Activated naive CD8-positive, alpha-beta T cell (primary cell): ENCODE measurements around the gene KRT4.
A peak's percentile ranks its signal among the peaks of the same experiment; 100 is the strongest.
"Not testable (repeated sequence)": the region's sequence is repeated elsewhere in the genome, so short reads cannot be mapped to it uniquely, and the experiment has no call there.

Experiments
- H3K27ac Mint-ChIP-seq: one replicate; pipeline ENCODE4 v1.8.0; 2021; ENCODE audit warnings: mixed read lengths
- H3K27me3 Mint-ChIP-seq: one replicate; pipeline ENCODE4 v1.8.0; 2021; ENCODE audit warnings: mixed read lengths
- H3K36me3 Mint-ChIP-seq: one replicate; pipeline ENCODE4 v1.8.0; 2021; ENCODE audit warnings: mixed read lengths
- H3K4me1 Mint-ChIP-seq: one replicate; pipeline ENCODE4 v1.8.0; 2021; ENCODE audit warnings: low read depth, mixed read lengths
- H3K4me3 Mint-ChIP-seq: one replicate; pipeline ENCODE4 v1.8.0; 2021; ENCODE audit warnings: mild to moderate bottlenecking, mixed read lengths
- H3K9me3 Mint-ChIP-seq: one replicate; pipeline ENCODE4 v1.8.0; 2021; ENCODE audit warnings: low read depth, mixed read lengths

Gene KRT4

GRCh38 chr12:52771088-52771487, 42.8 kb downstream of the KRT4 start:
- no peaks in the 10 kb centered on the region for H3K27me3 Mint-ChIP-seq
- H3K27ac Mint-ChIP-seq, result no peak overlapping the region
- no peaks in the 10 kb centered on the region for H3K4me1 Mint-ChIP-seq
- no peak overlapping the region for H3K4me3 Mint-ChIP-seq
- no peaks in the 10 kb centered on the region for H3K36me3 Mint-ChIP-seq
- no peaks in the 10 kb centered on the region for H3K9me3 Mint-ChIP-seq

- Mint-ChIP-seq H3K27ac (no peak overlapping the region), H3K4me1 (no peaks in the 10 kb centered on the region), H3K9me3 (no peaks in the 10 kb centered on the region), H3K4me3 (no peak overlapping the region), H3K36me3 (no peaks in the 10 kb centered on the region), H3K27me3 (no peaks in the 10 kb centered on the region)
Observed at GRCh38 chr12:52769946-52770345, 44.0 kb downstream of the KRT4 start.

- no peak overlapping the region for H3K27ac Mint-ChIP-seq
- H3K27me3 Mint-ChIP-seq, result no peaks in the 10 kb centered on the region
- no peaks in the 10 kb centered on the region for H3K9me3 Mint-ChIP-seq
- H3K36me3 Mint-ChIP-seq, result no peaks in the 10 kb centered on the region
- H3K4me1 Mint-ChIP-seq, result no peaks in the 10 kb centered on the region
- no peak overlapping the region for H3K4me3 Mint-ChIP-seq
Observed at GRCh38 chr12:52769354-52769753, 44.6 kb downstream of the KRT4 start.

GRCh38 chr12:52768479-52769200, 45.3 kb downstream of the KRT4 start:
- no peaks in the 10 kb centered on the region for H3K9me3 Mint-ChIP-seq
- H3K27me3 Mint-ChIP-seq, result no peaks in the 10 kb centered on the region
- no peaks in the 10 kb centered on the region for H3K36me3 Mint-ChIP-seq
- H3K4me1 Mint-ChIP-seq, result no peaks in the 10 kb centered on the region
- no peak overlapping the region for H3K4me3 Mint-ChIP-seq
- no peak overlapping the region for H3K27ac Mint-ChIP-seq

- Mint-ChIP-seq H3K4me3 (no peak overlapping the region), H3K9me3 (no peaks in the 10 kb centered on the region), H3K27ac (no peak overlapping the region), H3K4me1 (no peaks in the 10 kb centered on the region), H3K27me3 (no peaks in the 10 kb centered on the region), H3K36me3 (no peaks in the 10 kb centered on the region)
Observed at GRCh38 chr12:52767427-52767826, 46.5 kb downstream of the KRT4 start.

GRCh38 chr12:52767020-52767379, 46.9 kb downstream of the KRT4 start:
- Mint-ChIP-seq H3K36me3 (no peaks in the 10 kb centered on the region), H3K27ac (no peak overlapping the region), H3K27me3 (no peaks in the 10 kb centered on the region), H3K9me3 (no peaks in the 10 kb centered on the region), H3K4me3 (no peak overlapping the region), H3K4me1 (no peaks in the 10 kb centered on the region)

- Mint-ChIP-seq H3K27ac (no peak overlapping the region), H3K9me3 (no peaks in the 10 kb centered on the region), H3K4me1 (no peaks in the 10 kb centered on the region), H3K36me3 (no peaks in the 10 kb centered on the region), H3K4me3 (no peak overlapping the region), H3K27me3 (no peaks in the 10 kb centered on the region)
Observed at GRCh38 chr12:52766351-52767019, 47.4 kb downstream of the KRT4 start.

- Mint-ChIP-seq H3K4me1 (no peaks in the 10 kb centered on the region), H3K36me3 (no peaks in the 10 kb centered on the region), H3K9me3 (peaks cover 3% of the 10 kb centered on the region), H3K27me3 (no peaks in the 10 kb centered on the region), H3K4me3 (no peak overlapping the region), H3K27ac (no peak overlapping the region)
Observed at GRCh38 chr12:52765702-52766101, 48.2 kb downstream of the KRT4 start.

- H3K27ac Mint-ChIP-seq, result no peak overlapping the region
- H3K9me3 Mint-ChIP-seq, result peaks cover 7% of the 10 kb centered on the region
- H3K4me1 Mint-ChIP-seq, result peaks cover 2% of the 10 kb centered on the region
- H3K4me3 Mint-ChIP-seq, result no peak overlapping the region
- H3K27me3 Mint-ChIP-seq, result no peaks in the 10 kb centered on the region
- no peaks in the 10 kb centered on the region for H3K36me3 Mint-ChIP-seq
Observed at GRCh38 chr12:52763991-52764390, 49.9 kb downstream of the KRT4 start.

- Mint-ChIP-seq H3K36me3 (no peaks in the 10 kb centered on the region), H3K9me3 (peaks cover 7% of the 10 kb centered on the region), H3K27me3 (no peaks in the 10 kb centered on the region), H3K4me3 (no peak overlapping the region), H3K27ac (no peak overlapping the region), H3K4me1 (peaks cover 8% of the 10 kb centered on the region)
Observed at GRCh38 chr12:52763036-52763659, 50.8 kb downstream of the KRT4 start.

- Mint-ChIP-seq H3K9me3 (peaks cover 7% of the 10 kb centered on the region), H3K4me1 (peaks cover 8% of the 10 kb centered on the region), H3K27ac (no peak overlapping the region), H3K27me3 (no peaks in the 10 kb centered on the region), H3K4me3 (no peak overlapping the region), H3K36me3 (no peaks in the 10 kb centered on the region)
Observed at GRCh38 chr12:52761802-52762201, 52.1 kb downstream of the KRT4 start.

- not testable (repeated sequence) for H3K4me1 Mint-ChIP-seq, H3K27me3 Mint-ChIP-seq, H3K9me3 Mint-ChIP-seq, H3K4me3 Mint-ChIP-seq, H3K36me3 Mint-ChIP-seq
- peak overlapping the region; percentile 23 for H3K27ac Mint-ChIP-seq
Observed at GRCh38 chr12:52761218-52761617, 52.7 kb downstream of the KRT4 start.

- peaks cover 7% of the 10 kb centered on the region for H3K9me3 Mint-ChIP-seq
- H3K4me3 Mint-ChIP-seq, result no peak overlapping the region
- no peaks in the 10 kb centered on the region for H3K36me3 Mint-ChIP-seq
- peaks cover 8% of the 10 kb centered on the region for H3K4me1 Mint-ChIP-seq
- H3K27ac Mint-ChIP-seq, result no peak overlapping the region
- no peaks in the 10 kb centered on the region for H3K27me3 Mint-ChIP-seq
Observed at GRCh38 chr12:52760623-52761022, 53.3 kb downstream of the KRT4 start.

- no peak overlapping the region for H3K27ac Mint-ChIP-seq
- H3K27me3 Mint-ChIP-seq, result no peaks in the 10 kb centered on the region
- H3K36me3 Mint-ChIP-seq, result no peaks in the 10 kb centered on the region
- peaks cover 7% of the 10 kb centered on the region for H3K9me3 Mint-ChIP-seq
- H3K4me3 Mint-ChIP-seq, result no peak overlapping the region
- peaks cover 8% of the 10 kb centered on the region for H3K4me1 Mint-ChIP-seq
Observed at GRCh38 chr12:52759695-52760094, 54.2 kb downstream of the KRT4 start.

GRCh38 chr12:52759218-52759617, 54.7 kb downstream of the KRT4 start:
- Mint-ChIP-seq H3K27me3 (no peaks in the 10 kb centered on the region), H3K27ac (no peak overlapping the region), H3K36me3 (no peaks in the 10 kb centered on the region), H3K9me3 (peaks cover 7% of the 10 kb centered on the region), H3K4me3 (no peak overlapping the region), H3K4me1 (peaks cover 8% of the 10 kb centered on the region)
